VCaP (cell line): Measurements from ENCODE around the gene MYO7A.

Experiments used
- H3K27ac ChIP-seq: fragments of 450-650 bp; 2 replicates; pipeline ENCODE4 v1.5.1; 2017
- CTCF ChIP-seq: fragments of 450-650 bp; conservative IDR thresholded peaks from 2 replicates; pipeline ENCODE4 v1.5.1; 2017; ENCODE audit warnings: mild to moderate bottlenecking, moderate library complexity

Gene MYO7A

DNA sequence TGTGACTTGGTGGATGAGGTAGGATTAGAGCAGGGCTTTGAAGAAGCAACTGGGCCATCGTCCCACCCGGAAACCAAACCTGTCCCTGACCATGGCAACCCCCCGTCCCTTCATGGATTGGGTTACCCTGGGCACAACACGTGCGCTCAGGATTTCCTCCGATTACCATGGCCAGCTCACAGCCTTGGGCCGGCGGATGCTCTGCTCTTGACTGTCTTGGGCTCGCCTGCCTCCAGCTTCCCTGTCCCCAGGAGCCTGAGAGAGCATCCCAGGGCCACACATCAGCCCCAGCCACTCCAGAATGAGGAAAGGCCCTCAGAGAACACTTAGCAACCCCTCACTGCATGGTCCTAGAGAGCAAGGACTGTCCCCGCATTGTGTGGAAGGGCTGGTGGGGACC, 22.8 kb downstream of the MYO7A start:
- no peak overlapping the region for H3K27ac ChIP-seq
- TF ChIP-seq CTCF: no peak

DNA sequence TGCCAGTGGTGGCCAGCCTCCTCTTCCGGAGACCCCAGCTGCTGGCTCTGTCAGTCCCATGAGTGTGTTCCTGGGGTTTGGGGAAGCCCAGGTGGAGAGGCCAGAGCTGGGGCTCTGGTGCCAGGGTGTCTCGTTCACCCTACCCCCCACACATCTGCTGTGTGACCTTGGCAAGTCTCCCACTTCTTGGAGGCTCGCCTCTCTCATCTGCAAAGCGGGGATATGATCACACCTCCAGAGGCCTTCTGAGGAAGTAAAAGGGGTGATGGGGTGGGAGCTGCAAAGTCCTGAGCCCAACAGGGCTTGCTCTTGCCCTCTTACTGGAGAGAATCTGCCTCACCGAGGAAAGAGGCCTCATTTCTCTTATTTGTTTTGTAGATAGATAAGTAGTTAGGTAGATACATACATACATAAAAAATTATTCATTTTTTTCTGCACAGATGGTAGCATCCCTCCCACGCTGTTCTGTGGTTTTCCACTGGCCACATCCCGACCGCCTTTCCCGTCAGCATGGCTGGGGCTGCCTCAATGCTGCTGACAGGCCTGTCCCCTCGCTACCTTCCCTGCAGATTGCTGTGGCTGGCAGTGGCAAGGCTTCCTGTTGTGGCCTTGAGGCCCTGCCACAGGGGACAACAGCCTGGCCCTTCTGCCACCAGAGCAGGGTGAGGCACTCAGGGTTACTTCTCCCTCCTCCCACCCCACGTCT, 23.9 kb downstream of the MYO7A start:
- TF ChIP-seq CTCF: no peak
- H3K27ac ChIP-seq: no peak overlapping the region

GRCh38 chr11:77152846-77153245, 24.8 kb downstream of the MYO7A start:
- no peak overlapping the region for H3K27ac ChIP-seq
- no peak for TF ChIP-seq CTCF

DNA sequence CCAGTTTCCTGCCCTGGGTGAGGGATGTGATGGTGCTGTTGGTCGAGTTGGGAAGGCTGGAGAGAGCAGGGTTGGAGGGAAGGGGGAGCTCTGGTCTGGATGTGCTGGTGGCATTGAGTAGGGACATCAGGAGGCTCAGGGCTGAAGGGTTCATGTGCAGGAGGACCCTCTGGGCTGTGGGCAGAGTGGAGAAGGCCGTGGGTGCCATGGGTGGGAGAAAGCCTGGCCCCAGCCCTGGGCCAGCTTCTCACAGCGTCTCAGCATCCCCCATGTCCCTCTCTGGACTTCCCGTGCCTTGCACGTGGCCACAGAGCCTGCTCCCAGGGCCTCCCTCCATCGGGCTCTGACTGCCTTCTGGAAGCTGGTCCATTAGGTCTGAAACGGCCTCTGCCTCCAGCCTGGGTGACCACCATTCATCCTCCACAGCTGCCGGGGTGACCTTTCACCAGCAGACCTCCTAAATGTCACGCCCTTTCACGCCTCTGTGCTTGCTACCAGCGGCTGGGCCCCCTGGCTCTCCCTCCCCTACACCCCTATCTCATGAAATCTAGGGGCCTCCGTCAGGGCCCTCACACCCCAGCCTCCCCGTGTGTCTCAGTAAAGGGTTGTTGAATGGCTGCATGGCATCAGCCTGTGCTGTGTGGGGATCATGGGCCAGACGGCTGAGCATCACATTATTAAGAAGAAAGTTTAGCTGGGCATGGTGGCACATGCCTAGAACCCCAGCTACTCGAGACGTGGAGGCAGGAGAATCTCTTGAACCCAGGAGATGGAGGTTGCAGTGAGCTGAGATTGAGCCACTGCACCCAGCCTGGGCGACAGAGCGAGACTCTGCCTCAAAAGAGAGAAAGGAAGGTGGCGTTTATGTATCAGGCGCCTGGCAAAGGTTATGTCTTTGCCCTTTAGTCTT, 25.5 kb downstream of the MYO7A start:
- no peak for TF ChIP-seq CTCF
- H3K27ac ChIP-seq: no peak overlapping the region

- TF ChIP-seq CTCF: no peak
- H3K27ac ChIP-seq: no peak overlapping the region
Measured at GRCh38 chr11:77154381-77155081, 26.5 kb downstream of the MYO7A start.

GRCh38 chr11:77155082-77155475, 27.0 kb downstream of the MYO7A start:
- no peak overlapping the region for H3K27ac ChIP-seq
- TF ChIP-seq CTCF: no peak

DNA sequence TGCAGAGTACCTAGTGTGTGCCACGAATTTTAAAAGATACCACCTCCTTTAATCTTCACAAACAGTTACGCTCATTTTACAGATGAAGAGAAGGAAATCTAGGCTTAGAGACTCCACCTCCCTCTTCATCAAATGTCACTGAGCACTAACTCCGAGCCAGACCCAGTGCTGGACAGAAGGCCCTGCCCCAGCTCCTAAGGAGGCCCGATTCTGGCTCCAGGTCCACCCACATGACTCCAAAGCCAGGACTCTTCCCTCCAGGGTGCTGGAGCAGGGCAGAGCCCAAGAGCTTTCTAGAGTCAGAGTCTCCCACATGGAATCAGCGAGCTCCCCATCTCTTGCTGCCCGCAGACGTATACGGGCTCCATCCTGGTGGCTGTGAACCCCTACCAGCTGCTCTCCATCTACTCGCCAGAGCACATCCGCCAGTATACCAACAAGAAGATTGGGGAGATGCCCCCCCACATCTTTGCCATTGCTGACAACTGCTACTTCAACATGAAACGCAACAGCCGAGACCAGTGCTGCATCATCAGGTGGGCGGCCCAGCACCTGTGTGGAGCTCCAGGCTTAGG, 27.6 kb downstream of the MYO7A start:
- H3K27ac ChIP-seq: no peak overlapping the region
- no peak for TF ChIP-seq CTCF
